ENCODE measurements around the gene CBFA2T3. TPM values are rescaled to one million over a fixed set of nuclear protein-coding genes. Genes with fewer than 3 reads are reported as not detected.

CBFA2T3 gene
- total and polyA plus RNA-seq, 2 of the 13 experiments (the other 11 are each of a cell fraction or from before 2014, with no cell fraction given) = 0.05 TPM; not detected in 1

GRCh38 chr16:88830258-88830657, 146.7 kb downstream of the CBFA2T3 start:
- DNase-seq (ENCODE audit: low spot score) (no peak), FAIRE-seq (no peak), ATAC-seq (no peak)
- CTCF ChIA-PET (ENCODE audit: low intra/inter-chr PET ratio, low total read pairs) = no interaction called here
- H3K36me3 ChIP-seq (replicated peaks in 1 of 2; ENCODE audit: control insufficient read depth in 1 of 2, insufficient read depth in 2 of 2, low read length in 2 of 2) = no peaks in the 10 kb centered on the region
- POLR2A ChIA-PET = interaction anchor here (0.7 kb wide), 1 partner anchor 96 kb away, joined by 5 read pairs; no protein-coding TSS in a partner anchor
- H3K79me2 ChIP-seq (ENCODE audit: insufficient read depth, low read length) = no peaks in the 10 kb centered on the region
- H4K20me1 ChIP-seq (ENCODE audit: insufficient read depth, low read length) = no peaks in the 10 kb centered on the region
- H3K27me3 ChIP-seq (ENCODE audit: control insufficient read depth in 1 of 2, insufficient read depth in 2 of 2, low read length in 2 of 2) = no peaks in the 10 kb centered on the region
- H2AFZ ChIP-seq (ENCODE audit: low read length) = no peak overlapping the region
- H3K4me1 ChIP-seq (ENCODE audit: insufficient read depth, low read length) = 0 out of 2 replicates have a peak, but pooled peaks cover 7% of the 10 kb centered on the region
- H3K27ac ChIP-seq (ENCODE audit: extremely low read length, insufficient read depth, low read length) = no peak overlapping the region
- no peak overlapping the region for H3K9ac ChIP-seq (ENCODE audit: insufficient read depth, low read depth, low read length)
- WGBS (ENCODE audit: low lambda C conversion rate) = 73% methylated on average over 9 of the region's 11 CpGs
- no peak for TF ChIP-seq CHD4 (IDR thresholded peaks at IDR 0.05; ENCODE audit: borderline replicate concordance, low read length)
- TF ChIP-seq ELF1 (CRISPR knock-in tag; IDR thresholded peaks at IDR 0.05) = no peak
- no peak for TF ChIP-seq RORA (CRISPR knock-in tag; IDR thresholded peaks at IDR 0.05)
- TF ChIP-seq SAFB2 (CRISPR knock-in tag; IDR thresholded peaks at IDR 0.05; ENCODE audit: borderline replicate concordance, low read depth) = no peak
- no peak for TF ChIP-seq CREB1 (IDR thresholded peaks at IDR 0.05)
- TF ChIP-seq CREB1 (CRISPR knock-in tag; IDR thresholded peaks at IDR 0.05) = no peak
- no peak for TF ChIP-seq ZNF354B (CRISPR knock-in tag; IDR thresholded peaks at IDR 0.05)
- TF ChIP-seq ETV5 (CRISPR knock-in tag; IDR thresholded peaks at IDR 0.05; ENCODE audit: borderline replicate concordance) = no peak
- no peak for TF ChIP-seq RNF2 (conservative IDR thresholded peaks at IDR 0.05; ENCODE audit: low read depth)
- TF ChIP-seq ZNF597 (CRISPR knock-in tag; IDR thresholded peaks at IDR 0.05) = no peak
- no peak for TF ChIP-seq ELF4 (CRISPR knock-in tag; IDR thresholded peaks at IDR 0.05; ENCODE audit: borderline replicate concordance)
- TF ChIP-seq HMGA1 (CRISPR knock-in tag; conservative IDR thresholded peaks at IDR 0.05) = no peak
- no peak for TF ChIP-seq NCOA5 (CRISPR knock-in tag; IDR thresholded peaks at IDR 0.05)
- no peak for TF ChIP-seq ZNF234 (CRISPR knock-in tag; conservative IDR thresholded peaks at IDR 0.05)
- no peak for TF ChIP-seq ELF3 (CRISPR knock-in tag; IDR thresholded peaks at IDR 0.05)
- TF ChIP-seq DPF2 (CRISPR knock-in tag; IDR thresholded peaks at IDR 0.05; ENCODE audit: borderline replicate concordance, low read depth) = no peak
- no peak for TF ChIP-seq MXI1 (IDR thresholded peaks at IDR 0.05; ENCODE audit: borderline replicate concordance, low read depth, low read length)
- no peak for TF ChIP-seq MAX (IDR thresholded peaks at IDR 0.05)
- in situ Hi-C loops (cut with HindIII; ENCODE audit: extremely low pct_ligation_motif_present, low pct_unique_long_range_greater_than_20kb) = no loop called here
- H3K4me3 ChIP-seq (replicated peaks in 1 of 3; ENCODE audit: insufficient read depth in 1 of 3, low read depth in 2 of 3, low read length in 3 of 3) = no peak overlapping the region
- H3K9me3 ChIP-seq (ENCODE audit: low read length) = no peaks in the 10 kb centered on the region
- BruUV-seq (replicated peaks) = no TSS peak
- intact Hi-C loops (cut with micrococcal nuclease; ENCODE audit: unreplicated experiment) = no loop called here
- H3K4me2 ChIP-seq (ENCODE audit: low read depth, low read length) = no peak overlapping the region

Data from HepG2 (cell line).